ENCODE results near the gene NR1H4.

GRCh38 chr12:100529756-100530350 lies 56.2 kb downstream of the NR1H4 start:
- TF ChIP-seq CTCF (IDR thresholded peaks at IDR 0.05), result no peak
- no peak for TF ChIP-seq POLR2A (IDR thresholded peaks at IDR 0.05)

Data from breast epithelium (tissue), 3 donors.